Activated CD4-positive, alpha-beta T cell treated with anti-CD3 and anti-CD28 coated beads for 1 hour (primary cell): Measurements from ENCODE around the gene P2RX2.

Experiments
- DNase-seq: peaks from one replicate; pipeline ENCODE4 v3.0.0-alpha.2; 2020

Gene P2RX2

DNA sequence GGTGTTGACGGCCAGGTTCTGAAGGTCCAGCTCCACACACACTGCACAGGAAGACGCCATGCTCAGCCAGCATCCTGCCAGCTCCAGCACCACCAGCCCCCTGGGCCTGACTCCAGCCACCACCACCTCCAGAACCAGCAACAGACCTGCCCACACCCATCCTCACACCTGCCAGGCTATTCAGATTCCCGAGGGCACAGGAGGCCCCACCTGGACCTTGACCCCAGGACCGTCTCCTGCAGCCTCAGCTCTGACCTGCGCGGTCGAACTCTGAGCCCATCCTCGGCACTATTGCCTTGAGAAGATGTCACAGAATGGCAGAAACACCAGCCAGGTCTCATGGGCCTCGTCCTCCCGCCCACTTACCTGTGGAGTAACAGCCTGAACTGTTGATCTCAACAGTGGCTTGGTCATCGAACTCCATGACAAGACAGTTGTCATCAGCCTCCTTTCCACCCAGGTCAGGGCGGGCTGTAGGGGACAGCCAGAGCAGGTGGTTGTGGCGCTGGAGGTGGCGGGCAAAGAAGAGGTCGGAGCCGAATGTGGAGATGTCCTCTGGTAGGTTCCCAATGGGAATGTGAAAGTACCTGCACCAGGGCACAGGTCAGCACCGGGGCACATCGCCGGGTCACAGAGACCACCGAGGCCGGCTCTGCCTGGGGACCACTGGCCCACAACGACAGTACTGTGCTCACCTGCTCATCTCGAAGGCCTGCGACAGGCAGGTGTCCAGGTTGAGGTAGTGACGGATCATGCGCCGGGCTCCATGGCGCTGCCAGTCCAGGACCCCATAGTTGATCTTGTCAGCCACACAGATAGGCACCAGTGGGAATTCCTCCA lies 23.5 kb downstream of the P2RX2 start:
- no peak for DNase-seq

DNA sequence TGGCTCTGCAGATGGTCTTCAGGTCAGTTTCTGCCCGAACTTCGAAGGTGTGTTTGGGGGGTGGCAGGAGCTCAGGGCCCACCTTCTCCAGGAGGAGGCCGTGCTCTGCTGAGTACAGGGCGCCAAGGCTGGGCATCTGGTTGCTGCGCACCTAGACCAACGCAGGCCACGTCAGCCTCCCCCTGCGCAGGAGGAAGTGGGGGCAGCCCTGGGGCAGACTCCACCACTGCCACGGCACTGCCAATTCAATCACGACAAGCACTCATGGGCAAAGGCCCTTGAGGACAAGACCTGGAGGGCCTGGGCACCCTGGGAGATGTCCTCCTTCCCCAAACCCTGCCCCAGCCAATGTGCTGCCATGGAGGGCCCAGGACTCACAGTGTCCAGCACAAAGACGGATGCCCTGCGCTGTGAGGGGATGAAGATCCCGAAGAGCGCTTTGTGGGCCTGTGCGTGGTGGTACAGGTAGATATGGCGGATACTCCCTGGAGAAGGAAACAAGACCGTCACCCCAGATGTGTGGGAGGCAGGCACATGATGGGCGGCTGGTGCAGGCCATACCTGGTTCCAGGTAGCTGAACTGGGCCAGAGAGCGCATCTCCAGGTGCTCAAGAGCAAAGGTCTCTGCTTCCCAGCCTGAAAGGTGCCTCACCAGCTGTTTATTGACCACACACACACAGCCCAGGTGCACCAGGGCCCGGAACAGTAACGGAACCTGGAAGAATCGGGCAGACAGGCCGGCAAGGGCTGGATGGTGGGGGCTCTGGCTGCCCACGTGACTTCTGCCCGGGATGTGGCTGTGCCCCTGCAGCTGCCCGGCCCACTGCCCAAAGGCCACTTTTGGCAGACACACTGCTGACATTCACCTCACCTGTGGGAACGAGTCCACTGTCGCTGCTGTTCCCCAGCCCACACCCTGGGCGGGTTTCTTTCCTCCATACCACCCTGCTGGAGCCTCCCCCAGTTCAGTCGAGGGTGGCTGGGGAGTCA lies 24.6 kb downstream of the P2RX2 start:
- DNase-seq: no peak

DNA sequence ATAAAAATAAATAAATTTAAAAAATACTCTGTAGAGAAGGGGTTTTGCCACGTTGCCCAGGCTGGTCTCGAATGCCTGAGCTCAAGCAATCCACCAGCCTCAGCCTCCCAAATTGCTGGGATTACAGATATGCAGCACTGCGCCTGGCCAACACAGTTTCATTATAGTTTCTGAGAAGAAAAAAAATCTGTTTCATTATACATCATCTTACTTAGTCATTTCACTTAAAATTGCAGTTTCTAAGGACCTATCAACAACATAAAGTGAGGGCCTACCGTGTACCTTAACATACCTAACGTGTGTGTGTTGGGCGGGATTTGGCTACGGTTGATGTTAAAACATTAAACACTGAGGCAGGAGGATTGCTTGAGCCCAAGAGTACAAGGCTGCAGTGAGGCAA lies 28.3 kb downstream of the P2RX2 start:
- no peak for DNase-seq

DNA sequence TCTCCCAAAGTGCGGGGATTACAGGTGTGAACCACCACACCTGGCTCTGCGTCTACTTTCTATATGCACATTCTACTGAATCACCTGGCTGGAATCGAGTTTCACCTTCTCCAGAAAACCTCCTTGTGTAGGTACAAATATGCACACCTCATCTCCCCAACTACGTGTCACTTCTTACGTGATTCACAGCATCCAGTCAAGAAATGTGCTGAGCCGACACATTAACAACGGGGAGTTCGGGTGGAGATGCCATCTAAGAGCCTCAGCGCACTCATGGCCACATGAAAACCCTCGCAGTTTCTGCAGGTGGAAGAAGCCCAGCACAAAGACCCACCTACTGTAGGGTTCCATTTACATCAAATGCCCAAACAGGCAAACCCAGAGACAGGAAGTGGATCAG lies 29.3 kb downstream of the P2RX2 start:
- no peak for DNase-seq

DNA sequence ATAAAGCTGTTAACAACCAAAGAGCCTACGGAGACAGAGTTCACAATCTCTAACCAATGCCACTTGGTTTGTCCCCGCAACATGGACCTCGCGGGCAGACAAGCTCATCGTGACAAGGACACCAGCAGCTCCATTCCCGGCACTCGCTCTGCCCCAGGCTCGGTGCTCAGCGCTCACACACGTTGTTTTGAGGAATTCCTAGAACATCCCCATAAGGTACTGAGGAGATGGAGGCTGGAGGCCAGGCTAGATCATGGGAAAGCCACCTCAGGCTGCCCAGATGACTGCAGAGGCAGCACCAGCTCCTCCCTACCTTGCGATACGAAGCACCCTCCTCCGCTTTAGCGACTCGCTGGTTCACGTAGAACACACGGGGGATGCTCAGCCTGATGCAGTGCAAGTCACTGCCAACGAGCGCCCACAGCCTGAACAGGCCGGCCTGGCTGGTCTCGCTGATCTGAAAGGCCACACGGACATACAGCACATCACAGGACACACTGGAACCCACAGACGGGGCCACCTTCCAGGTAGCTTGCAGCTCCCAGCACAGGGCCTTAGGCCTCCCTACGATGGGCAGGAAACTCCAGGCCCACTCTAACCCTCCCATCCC lies 30.1 kb downstream of the P2RX2 start:
- no peak for DNase-seq

DNA sequence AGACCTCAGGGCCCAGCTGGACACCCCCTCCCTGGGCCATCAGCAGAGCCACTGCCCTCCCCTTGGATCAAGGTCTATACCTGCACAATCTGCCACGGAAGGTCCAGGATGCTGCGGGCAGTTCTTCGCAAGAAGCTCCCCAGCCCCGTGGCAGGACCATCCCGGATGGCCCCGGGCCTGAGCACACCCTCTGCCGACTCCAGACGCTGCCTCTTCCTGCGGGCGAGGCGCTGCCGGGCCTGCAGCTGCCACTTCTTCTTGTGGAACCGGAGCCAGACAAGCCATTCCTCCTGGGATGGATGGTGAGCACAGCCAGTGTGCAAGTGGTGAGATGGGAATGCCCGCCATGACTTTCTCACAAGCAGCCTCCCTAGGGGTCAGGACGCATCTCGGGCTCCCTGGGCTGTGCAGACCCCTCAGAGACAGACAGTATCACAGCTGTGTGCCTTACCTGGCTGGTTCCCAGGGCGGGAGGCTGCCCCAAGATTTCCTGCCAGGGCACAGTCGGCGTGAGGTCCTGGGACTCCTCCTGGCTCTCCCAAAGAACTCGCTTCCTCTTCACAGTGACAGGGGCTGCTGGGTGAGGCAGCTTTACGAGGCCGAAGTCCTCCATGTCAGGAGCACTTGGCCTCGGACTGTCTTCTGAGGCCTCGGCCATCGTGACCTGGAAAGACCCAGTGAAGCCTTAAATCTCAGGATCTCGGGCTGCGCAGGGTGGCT lies 30.8 kb downstream of the P2RX2 start:
- no peak for DNase-seq

DNA sequence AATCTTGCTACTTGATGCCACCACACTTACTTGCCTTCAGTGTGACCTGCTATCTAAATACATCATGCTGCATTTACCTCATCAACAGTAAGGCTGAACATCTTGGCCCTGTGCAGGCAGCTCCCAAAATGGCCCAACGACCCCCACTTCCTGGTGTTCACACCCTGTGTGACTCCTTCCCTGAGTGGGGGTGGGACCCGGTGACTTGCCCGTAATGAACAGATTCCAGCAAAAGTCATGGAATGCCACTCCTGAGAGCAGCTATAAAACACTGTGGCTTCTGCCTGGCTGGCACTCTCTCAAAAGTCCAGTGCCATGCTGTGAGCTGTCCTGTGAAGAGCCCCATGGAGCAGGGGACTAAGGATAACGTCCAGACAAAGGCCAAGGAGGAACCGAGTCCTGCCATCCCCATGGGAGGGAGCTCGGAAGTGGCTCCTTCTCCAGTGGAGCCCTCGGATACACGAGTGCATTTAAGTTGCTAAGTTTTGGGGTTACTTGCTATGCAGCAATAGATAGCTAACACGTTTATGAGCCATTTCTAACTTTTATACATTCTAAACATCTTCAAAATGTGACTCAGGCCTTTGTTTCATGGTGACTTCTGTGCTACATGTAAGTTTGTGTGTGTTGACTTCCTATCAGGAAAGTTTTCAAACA lies 33.0 kb downstream of the P2RX2 start:
- DNase-seq: no peak

DNA sequence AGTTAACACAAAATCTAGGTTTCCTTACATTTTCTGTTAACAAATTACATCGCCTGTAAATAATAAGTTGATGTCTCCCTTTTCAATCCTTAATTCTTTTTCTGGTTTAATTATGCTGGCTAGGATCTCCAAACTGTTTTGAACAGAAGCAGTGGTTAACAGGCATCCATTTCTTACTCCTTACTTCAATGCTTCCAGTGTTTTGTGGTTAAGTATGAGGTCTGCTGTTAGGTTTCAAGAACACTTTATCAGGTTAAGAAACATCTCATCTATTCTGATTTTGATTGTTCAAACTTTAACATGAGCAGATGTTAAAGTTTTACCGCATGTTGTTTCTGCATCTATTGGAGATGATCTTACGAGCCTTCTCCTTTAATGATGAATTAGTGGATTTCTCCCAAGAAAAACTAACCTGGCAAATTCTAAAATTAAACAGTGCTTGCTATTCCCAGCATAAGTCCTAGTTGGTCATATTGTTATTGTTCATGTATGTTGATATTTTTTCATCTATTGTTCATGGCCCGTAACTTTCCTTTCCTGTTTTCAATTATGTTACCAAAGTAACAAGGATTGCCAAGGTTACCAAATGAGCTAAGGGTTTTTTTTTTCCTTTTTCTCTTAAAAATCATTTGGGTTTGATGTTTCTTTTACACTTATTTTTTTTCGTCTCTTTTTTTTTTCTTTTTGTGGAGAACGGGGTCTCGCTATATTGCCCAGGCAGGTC lies 35.2 kb downstream of the P2RX2 start:
- no peak for DNase-seq

DNA sequence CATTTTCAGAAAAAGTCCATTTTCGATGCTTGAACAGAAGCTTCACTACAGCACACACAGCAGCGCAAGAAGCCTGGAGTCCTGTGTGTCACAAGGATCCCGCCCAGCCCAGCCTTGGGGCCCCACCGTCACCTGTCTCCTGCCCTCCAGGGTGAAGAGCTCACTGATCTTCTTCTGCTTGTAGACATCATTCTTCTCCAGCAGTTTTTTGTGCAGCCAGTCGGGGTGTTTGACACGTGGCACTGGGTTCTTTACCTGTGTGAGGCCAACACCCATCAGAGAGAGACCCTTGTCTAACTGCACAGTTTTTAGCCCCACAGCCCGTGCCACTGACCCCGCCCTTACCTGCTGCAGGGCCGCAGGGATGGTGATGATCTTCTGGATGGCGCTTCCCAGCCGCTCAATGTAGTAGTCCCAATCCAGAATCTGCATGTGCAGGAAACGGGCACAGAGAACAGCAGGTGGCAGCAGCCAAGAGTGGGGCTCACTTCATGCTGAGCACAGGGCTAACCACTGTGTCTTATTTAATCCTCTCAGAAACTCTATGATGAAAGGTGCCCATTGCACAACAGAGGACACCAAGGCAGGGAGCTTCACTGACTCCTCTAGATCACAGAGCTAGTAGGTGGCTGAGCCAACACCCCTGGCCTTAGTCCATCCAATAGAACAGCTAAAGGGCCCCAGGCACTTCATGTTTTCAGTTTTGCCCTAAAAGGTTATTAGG lies 38.6 kb downstream of the P2RX2 start:
- no peak for DNase-seq

DNA sequence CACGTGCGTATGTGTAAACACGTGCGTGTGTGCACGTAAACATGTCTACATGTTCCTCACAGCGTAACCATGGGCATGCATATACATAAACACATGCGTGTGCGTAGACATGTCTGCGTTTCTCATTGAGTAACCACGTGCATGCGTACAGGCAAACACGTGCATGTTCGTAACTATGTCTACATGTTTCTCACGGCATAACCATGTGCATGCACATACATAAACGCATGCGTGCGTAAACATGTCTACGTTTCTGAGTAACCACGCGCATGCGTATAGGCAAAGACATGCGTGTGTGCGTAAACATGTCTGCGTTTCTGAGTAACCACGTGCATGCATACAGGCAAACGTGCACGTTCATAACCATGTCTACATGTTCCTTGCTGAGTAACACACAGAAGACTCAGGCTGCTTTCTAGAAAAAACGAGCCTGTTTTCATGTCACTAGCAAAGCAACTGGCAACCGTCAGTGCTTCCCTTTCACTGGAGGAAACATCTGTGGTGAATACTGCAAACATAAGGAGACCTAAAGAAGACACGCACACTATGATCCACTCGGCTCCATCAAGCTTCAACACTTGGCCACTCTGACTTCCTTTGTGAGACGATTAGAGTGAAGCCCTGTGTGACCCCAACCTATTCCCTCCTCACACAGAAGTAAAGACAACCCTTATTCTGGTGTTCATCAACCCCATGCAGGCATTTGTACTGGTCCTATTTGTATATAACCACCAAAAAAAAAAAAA lies 39.7 kb downstream of the P2RX2 start:
- no peak for DNase-seq

DNA sequence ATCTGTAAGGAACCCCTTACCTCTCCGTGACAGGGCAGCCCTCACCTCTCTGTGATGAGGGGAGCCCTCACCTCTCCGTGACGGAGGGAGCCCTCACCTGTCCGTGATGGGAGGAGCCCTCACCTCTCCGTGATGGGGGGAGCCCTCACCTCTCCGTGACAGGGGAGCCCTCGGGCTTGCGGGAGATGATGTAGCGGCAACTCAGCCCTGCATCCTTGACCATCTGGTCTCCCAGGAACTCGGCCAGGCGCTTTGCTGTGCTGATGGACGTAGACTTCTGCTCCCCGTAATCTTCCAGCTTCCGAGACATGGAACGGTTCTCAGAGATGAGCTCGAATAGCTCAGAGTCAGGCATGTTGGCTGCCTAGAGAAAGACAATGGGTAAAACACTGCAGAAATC lies 40.6 kb downstream of the P2RX2 start:
- no peak for DNase-seq

DNA sequence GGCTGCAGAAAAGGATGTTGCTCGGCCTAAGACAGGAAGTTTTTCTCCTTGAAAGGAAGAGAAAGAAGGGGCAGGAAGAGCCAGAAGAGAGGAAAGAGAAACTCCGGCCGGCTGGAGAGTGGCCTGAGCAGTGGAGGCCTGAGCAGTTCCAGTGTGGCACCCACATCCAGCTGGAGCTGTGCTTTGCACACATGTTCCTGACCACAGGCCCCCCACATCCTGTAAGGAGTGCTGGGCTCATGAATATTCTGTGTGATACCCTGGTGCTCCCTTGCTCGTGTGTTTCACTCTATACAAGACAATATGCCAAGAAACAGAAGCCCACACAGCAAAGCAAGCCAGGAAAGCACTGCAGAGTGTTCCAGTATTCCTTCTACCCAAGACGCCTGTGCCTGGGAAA lies 41.5 kb downstream of the P2RX2 start:
- DNase-seq: no peak

DNA sequence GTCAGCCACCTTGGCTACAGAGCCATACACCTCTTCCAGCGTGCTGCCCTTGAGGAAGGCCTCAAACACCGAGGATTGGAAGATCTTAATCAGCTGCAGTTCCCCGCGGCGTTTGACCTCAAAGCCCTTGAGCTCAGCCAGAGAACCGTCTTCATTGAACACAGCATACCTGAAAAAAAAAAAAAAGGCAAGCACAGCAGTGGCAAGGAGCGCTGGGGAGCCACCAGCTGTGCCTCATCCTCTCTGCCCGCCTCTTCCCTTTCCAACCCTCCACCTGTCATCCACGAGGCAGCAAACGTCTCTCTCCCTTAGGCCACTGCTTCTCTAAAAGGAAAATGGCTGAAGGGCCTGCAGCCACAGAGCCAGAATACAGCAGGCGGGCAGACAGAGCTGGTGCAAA lies 42.4 kb downstream of the P2RX2 start:
- DNase-seq: no peak

DNA sequence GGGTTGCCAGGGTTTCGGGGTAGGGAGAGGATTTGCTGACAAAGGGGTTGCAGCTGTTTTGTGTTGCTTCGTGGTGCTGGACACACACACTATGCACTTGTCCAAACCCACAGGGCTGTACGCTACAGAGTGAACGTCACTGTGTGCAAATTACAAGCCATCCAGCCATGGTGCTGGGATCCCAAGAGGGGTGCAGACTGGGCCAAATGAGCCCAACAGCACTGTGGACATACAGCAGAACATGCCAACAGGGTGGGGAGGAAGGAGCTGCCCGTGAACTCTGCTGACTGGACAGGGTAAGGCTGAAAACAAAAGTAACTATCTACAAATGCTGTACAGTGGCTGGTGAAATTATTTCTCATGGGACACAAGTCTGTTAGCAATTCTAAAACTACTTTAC lies 43.4 kb downstream of the P2RX2 start:
- no peak for DNase-seq

DNA sequence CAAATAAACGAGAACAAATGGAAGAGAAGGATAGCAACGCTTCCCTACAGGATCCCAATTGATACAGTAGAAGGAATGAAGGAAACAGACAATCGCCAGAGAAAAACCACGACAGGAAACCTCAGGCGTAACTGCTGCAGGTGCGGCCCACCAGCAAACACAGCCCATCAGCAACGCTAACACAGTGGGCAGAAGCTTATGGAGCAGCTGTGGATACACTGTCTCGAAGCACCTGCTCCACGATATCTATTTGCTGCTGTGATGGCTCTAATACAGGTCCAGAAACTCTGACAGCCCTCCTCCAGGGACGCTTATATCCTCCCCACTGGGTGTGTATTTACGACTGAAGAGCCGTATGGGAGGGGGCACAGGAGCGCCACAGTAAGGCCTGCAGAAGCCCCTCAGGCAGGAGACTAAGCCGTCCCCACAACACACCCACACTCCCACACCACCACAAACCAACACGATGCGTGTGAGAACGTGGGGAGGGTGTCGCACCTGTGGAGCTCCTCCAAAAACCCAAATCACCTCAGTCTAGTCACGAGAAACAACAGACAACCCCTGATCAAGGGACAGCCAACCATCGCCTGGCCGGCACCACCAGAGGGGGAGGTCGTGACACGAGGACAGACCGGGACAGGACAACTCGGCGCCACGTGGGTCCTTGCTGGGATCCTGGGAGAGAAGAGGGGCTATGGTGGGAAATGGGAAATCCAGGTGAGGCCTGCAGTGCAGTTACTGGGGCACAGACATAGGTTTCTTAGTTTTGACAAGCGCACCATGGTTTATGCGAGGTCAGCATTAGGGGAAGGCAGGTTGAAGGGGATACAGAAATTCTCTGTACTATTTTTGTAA lies 44.6 kb downstream of the P2RX2 start:
- no peak for DNase-seq

DNA sequence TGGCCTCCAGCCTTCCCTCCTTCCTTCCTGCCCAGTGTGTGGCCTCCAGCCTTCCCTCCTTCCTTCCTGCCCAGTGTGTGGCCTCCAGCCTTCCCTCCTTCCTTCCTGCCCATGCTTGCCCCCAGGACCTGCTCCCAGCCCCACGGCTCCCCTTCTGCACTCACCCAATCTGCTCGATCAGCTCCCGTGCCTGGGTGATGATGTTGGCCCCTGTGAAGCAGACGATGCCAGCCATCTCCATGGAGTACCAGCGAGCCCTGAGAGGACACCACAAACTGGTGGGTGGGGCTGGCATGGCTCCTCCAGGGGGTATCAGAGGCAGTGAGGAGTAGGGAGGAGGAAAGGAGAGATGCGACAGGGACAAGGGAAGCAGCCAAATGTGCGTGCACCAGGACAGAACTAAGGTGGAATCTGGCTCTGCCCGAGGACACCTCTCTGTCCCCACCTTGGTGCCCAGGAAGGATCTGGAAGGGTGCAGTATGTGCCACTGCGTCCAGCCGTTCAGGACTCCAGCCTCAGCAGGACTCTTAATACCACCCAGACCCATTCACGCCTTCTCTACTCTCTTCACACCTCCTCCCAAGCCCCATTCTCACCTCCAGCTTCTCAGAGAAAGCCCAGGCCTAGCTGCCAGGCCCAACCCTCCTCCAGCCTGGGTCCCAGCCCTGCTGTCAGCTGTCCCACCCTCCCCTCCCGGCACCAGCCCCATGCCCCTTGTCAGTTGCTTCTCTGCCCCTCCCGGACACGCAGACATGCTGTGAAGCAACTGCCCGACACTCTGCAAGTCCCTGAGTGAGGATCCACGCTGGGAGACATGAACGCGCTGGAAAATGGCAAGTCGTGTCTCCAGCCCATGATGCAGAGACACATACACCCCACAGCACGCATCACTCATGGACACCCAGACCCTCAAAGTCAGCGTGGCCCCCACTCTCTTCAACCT lies 45.9 kb downstream of the P2RX2 start:
- no peak for DNase-seq

DNA sequence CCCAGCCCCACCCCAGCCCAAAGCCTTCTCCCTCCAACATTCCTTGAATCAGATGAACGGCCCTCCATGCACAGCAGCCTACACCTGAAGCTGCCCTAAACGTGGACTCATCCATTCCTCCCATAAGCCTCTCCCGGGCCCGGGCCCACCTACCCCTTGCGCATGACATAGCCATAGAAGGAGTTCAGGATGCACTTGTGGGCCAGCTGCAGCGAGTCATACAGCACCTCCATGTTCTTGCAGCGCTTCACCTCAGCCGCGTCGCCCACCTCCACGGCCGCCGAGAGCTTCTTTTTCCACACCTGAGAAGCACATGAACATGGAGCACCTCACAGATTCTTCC lies 46.5 kb downstream of the P2RX2 start:
- no peak for DNase-seq

DNA sequence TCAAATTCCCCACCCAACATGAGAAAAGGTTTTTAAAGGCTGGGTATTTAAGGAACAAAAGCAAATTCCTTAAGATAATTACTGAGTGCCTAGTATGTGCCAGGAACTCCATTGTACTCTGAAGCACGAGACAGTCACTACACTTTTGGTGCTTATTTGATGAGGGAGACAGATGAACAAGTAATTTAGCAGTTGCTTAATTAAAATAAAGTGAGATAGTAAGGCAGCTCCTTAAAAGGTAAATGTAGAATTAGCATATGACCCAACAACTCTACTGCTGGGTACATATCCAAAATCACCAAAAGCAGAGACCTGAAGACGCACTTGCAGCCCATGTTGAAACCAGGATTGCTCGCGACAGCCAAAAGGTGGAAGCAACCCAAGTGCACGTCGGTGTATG lies 47.2 kb downstream of the P2RX2 start:
- no peak for DNase-seq
